AG08396 (cell line): ENCODE measurements around the gene VWC2.
"Not testable (repeated sequence)": the region's sequence is repeated elsewhere in the genome, so short reads cannot be mapped to it uniquely, and the experiment has no call there.

ENCODE experiments used
- DNase-seq: peaks from one replicate; pipeline ENCODE4 v3.0.0; 2012; ENCODE audit warnings: low spot score, mixed read lengths

Gene VWC2

DNA sequence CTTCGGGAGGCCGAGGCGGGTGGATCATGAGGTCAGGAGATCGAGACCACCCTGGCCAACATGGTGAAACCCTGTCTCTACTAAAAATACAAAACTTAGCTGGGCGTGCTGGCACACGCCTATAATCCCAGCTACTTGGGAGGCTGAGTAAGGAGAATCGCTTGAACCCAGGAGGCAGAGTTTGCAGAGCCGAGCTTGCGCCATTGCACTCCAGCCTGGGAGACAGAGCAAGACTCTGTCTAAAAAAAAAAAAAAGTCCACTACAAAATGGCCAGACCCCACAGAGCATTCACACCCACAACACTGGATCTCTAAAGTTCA, 78.1 kb downstream of the VWC2 start:
- not testable (repeated sequence) for DNase-seq

DNA sequence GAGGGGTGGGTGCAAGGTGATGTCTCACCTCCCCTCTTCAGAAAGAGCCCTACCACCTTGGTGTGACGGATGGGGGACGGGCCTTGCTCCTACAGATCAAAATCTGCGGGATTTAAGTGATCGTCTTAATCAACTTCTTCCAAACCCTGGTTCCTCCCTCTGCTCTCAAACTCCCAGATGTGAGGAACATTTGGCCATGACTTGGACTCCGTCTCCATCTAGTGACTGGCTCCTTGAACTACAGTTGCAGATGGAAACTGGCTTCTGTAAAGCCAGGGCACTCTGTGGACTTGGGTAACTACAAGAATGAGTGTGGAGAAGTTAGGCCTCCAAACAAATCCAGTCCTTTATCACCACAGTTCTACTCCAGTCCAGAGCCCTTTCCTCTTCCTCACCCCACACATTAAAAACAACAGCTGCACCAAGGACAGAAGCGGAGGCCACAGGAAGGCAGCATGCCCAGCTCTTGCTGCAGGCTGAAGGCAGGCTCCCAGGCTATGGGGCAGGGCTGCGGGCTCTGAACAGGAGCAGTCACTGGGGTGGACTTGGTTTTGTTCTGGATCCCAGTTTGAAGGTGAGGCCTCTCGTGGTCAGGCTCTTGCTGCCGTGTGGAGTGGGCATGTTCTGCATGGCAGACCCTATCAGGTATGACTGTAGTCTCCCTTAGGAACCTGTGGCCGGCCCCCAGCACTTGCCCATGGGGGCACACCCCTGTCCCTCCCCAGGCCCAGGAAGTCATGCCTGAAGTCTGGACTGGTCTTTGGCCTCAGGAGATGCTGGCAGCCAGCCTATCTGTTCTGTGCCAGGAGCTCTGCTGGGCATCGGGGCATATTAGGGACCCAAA, 79.4 kb downstream of the VWC2 start:
- DNase-seq: peak; percentile 32

DNA sequence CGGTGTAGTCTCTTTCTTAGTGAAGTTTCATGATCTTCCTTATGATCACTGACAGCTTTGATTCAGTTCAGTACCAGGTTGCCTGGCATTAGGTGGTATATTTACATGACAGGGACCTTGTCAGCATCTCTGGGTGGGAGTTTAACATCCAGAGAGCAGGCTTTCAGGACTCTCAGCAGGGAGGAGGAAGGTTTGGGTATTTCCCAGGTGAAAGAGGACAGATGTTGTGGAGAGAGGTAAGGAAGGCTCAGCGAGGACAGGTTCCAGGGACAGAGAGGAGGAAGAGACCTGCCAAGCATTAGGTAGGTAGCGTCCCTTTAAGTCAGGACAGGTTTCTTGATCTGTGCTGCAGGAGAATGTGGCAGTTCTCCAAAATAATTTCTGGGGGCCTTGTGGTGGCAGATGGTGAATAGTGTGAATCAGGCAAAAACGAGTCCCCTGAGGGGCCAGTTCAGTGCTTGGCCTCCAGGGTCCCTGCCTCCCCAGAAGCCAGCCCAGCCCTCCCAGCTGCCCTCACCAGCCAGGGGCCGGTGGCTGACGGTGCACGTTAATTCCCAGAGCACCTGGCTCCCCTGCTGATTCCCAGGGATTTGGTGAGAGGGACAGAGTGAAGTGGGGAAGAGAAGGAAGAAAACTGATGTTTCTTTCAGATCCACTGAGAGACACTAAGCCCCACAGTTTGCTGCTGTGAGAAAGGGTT, 82.0 kb downstream of the VWC2 start:
- DNase-seq: no peak

DNA sequence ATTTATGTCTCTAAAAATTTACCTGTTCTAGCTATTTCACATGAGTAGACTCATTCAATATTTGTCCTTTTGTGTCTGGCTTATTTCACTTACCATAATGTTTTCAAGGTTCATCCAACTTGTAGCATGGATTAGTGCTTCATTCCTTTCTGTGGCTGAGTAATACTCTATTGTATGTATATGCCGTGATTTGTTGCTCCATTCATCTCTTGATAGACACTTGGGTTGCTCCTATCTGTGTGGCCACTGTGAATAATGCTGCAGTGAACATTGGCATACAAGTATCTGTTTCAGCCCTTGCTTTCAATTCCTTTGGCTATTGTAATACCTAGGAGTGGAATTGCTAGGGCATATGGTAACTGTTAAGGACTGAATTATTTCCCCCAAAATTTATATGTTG, 86.9 kb downstream of the VWC2 start:
- DNase-seq: no peak

DNA sequence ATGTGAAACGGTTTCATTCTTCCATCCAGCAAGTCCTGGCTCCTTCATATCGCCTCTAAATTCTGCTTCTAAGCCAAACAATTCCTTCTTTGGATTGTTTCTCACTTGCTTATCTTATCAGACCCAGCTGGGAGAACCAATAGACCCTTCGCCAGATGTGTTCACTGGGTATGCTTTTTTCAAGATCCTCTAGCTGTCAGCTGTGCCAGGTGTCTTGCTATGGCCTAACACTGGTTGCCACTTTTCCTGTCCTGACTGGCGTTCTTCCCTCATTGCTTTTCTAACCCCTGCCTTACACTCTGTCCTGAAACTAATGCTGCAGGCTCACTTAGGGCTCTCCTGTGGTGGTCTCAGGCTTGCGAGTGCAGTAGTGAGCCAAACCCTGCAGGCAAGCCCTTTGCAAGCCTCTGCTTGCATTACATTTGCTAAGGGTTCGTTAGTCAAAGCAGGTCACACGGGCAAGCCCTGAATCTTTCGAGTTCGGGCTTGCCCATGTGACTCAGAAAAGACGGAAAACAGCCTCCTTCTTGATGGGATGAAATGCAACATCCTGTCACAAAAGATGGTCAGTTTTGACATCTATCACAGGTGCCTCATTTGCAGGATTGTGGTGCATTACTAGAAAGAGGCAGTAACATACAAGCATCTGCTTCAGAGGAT, 92.8 kb downstream of the VWC2 start:
- no peak for DNase-seq

DNA sequence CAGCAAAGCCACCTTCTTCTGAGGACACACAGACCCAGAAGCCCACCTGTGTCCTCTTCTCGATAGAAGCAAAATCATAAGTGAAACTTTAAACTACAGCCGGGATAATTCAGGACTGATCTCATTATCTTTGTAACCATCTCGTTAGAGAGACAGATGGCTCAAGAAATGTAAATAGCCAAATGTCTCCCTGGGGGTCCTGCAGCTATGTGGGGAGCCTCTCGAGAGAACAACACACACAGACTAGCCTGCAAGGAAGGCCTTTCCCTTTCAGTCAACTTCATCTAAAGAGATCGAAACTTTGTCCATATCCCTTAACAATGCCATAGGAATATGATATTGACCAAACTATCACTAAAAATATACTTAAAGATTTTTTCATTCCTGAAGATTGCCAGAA, 93.5 kb downstream of the VWC2 start:
- DNase-seq: no peak

DNA sequence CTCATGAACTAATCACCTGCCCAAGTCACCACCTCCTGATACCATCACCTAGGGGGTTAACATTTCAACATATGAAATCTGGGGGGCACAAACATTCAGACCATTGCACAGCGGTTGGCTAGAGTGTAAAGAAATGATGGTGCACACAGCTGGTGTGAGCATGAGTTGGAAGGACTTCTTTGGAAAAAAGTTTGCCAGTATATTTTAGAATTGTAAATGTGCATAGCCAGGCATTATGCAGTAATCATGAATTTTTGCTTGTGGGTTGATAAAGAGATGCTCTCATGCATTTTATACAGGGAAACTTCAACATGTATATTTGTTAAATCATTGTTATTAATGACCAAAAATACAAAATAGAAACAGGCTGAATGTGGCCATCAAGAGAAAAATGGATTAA, 100.0 kb downstream of the VWC2 start:
- DNase-seq: no peak

DNA sequence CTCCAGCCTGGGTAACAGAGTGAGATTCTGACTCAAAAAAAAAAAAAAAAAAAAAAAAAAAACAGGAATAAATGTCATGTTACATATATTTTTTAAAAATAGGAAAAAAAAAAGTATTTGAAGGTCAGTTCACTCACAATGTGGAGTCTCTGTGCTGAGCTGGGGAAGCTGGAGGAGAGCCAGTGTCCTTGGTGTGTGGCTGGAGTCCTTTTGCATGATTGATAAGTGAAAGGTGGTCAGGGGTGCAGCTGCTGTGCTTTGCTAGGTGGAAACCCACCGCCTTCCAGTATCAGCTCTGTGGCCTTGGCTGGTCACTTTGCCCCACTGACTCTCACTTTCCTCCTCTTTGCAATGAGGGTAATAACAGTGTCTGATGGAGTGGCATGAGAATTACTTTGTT, 101.9 kb downstream of the VWC2 start:
- DNase-seq: no peak

DNA sequence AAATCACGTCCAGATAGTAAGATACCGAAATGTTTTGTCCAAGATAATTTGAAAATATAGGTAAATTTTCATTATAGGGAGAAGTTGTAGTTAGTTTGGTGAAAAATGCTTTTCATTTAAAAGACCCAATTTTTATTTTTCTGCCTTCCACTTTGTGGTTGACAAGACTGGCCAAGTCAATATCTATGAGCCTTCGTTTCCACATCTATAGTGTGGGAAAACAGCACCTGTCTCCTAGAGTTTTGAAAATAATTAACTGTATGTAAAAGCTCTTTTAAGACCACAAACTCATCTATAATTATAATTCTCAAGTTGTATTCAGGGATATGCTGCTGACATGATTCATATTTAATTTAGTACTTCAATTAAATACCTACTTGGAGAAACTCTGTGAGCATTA, 102.8 kb downstream of the VWC2 start:
- no peak for DNase-seq

DNA sequence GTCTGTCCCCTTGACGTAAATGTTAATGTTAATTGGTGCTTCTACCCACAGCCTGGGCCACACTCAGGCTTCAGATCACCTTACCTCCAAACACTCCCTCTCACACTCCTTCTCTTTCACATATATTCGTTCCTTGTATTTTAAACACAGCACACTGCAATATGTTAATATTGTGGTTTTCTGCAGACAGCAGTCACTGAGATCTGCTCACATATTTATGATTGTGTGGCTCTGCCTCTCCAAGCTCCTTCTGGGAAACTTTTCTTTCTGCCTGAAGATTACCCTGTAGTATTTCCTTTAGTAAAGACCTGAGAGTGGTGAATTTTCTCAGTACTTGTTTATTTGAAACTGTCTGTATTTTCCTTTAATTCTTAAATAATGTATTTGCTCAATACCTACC, 104.7 kb downstream of the VWC2 start:
- DNase-seq: no peak

DNA sequence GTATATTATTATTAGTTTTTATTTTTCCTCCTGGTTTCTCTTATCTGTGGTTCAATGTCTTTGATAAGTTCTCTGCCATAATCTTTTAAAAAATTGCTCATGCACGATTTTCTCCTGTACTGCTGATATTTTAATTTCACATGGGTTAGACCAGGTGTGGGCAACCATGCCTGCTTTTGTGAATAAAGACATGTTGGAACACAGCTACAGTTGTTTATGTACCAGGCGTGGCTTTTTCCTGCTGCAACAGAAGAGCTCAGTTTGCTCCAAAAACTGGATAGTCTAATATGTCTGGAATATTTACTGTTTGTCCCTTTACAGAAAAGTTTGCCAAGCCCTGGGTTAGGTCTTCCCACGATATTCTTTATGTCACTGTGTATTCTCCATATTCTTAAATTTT, 105.2 kb downstream of the VWC2 start:
- no peak for DNase-seq

DNA sequence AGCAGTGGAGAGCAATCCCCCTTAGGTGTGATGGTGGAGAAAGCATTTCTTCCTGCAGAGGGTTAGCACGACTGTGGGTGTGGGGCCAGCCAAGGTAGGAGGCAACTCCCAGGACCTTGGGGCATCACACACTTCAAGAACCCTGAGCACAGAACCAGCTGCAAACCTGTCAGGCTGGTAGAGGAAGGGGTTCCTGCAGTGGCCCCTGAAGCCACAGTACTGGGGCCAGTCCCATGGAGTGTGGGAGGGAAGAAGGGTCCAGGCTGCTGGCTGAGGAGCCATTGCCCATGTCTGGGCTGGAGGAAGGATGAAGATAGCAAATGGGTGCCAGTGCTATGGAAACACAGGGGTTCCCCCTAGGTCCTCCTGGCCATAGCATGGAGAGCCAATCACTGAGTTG, 110.5 kb downstream of the VWC2 start:
- DNase-seq: no peak

DNA sequence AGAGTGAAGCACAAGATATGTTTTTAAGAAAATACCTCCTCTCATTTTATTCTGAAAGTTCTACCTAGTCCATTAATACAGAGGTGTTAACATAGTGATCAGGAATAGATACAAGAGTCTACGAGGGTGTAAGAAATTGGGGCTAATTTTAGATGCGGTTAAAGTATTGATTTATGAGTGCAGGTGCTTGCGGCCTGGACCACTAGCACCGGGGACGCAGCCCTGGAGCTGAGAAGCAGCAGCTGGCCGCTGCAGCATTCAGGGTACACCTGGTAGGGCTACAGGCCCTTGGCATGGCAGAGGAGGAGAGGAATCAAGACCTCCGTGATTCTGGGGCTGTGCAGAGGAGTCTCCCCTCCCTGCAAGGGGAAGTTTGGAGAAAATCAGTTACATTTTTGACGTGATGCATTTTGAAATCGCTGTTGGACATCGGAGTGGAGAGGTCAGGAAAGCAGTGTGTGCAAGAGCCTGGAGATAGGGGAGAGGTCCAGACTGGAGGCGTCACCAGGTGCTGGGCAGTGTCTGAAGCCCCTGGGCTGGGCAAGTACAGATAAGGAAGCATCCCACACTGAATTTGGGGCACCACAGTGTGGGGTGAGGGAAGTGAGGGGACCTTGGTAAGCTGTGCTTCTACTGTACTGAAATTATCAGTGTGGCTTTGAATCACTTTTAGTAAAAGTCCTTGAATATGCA, 112.3 kb downstream of the VWC2 start:
- DNase-seq: no peak

DNA sequence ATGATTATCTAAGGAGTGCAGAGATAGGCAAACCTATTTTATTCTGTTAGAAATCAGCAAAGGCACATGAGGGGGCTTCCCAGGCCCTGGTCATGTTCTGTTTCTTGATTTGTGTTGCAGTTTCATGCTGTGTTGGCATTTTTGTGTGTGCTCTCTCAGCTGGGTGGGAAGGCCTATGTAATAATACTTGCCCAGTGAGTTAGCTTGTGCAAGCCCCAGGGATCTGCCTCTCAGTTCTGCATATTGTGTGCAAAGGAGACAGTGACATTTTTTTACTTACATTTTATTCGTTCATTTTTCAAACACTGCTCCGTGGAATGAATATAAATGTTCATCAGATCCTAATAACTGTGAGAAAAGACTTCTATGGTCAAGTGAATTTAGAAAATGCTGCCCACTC, 119.0 kb downstream of the VWC2 start:
- DNase-seq: no peak

DNA sequence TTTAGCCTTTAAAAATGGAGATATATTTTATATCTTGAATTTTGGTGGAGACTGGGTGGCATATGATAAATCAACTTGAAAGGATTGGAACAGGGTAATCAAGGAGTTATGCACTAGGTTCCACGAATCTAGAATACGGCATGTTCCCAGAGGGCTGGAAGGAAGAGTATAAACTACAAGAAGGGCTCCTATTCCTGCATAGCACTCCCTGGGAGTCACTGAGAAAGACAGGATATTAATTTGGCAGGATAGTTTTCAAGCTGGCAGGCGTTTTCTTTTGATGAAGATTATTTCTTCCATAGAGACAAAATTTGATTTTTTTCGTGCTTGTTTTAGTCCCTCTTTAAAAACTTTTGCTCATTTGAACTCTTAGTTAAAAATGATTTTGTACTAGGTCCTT, 119.7 kb downstream of the VWC2 start:
- DNase-seq: no peak

DNA sequence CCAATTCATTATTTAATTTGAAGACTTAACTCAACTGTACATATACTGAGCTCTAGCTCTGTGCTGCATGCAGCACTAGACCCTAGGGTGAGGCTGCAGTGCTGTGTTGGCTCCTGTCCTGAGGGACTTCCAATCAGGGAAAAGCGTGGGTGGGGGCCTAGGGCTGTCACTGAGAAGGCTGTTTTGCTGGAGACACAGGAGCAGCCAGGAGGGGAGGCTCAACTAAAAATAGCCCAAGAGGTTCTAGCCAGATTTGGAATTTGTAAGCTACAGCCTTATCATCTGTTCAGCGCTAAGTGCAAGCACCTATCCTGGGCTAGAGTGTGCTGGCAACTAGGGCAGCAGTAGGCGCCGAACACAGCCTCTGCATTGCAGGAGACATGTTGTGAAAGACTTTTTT, 121.1 kb downstream of the VWC2 start:
- DNase-seq: no peak

DNA sequence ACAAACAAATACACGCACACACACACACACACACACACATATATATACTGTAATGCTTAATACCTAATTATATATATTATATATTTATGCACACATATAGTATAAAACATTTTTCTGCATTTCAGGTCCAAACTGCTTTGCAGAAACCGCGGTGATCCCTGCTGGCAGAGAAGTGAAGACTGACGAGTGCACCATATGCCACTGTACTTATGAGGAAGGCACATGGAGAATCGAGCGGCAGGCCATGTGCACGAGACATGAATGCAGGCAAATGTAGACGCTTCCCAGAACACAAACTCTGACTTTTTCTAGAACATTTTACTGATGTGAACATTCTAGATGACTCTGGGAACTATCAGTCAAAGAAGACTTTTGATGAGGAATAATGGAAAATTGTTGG, 138.5 kb downstream of the VWC2 start:
- DNase-seq: no peak

DNA sequence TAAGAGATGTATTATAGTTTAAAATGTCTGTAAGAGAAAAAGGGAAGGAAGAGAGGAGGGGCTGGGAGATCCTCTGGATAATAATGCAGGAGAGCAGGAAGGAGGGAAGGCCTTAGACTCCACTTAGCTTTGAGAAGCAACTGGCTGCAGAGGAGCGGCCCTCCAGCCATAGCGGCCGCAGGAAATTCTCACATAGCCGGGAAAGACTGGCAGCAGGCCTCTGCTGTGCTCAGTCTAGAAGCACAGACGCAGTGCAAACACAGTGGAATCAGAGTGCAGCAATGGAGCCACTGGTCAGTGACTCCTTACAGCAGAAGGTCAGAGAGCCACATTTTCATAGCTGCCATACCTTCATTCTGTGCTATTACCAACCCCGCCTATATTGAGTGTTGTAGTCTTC, 153.3 kb downstream of the VWC2 start:
- no peak for DNase-seq

DNA sequence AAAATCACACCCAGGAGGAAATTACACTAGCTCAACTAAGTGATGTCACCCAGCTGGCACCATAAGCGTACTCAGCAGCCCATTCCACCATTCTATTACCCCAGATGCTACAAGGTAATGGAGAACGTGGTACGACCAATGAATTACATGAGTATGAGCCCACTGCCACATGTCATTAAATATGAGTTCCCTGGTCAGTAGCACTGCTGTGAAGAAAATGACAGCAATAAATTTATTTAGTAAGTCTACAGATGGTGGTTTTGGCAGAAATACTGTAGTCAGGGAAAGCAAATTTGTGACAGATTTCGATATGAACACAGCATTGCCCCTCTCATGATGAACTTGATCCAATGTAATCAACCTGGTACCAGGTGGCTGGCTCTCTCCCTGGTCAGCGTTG, 154.2 kb downstream of the VWC2 start:
- no peak for DNase-seq

DNA sequence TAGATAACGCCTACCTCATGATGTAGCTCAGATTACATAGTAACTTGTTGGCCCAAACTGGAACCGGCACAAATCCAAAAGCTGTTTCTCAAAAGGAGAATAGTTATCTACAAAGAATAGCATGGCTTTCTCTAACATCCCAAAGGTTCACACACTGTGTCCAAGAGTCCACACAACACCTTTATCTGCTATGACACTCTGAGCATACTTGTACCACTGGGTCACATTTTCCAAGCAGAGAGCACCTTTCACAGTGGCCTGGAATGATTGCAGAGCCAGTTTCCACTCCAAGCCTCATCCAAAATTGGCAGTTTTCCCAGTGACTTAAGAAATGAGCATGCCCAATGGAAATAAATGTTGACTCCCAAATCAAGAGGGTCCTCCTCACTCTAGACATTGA, 155.3 kb downstream of the VWC2 start:
- no peak for DNase-seq

DNA sequence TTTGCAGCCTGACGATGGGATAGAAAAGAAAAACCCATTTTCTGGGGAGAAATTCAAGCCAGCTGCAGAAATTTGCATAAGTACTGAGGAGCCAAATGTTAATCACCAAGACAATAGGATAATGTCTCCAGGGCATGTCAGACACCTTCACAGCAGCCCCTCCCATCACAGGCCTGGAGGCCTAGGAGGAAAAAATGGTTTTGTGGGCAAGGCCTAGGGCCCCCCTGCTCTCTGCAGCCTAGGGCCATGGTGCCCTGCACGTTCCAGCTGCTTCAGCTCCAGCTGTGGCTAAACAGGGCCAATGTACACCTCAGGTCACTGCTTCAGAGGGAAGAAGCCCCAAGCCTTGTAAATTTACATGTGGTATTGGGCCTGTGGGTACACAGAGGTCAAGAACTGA, 158.2 kb downstream of the VWC2 start:
- DNase-seq: no peak

DNA sequence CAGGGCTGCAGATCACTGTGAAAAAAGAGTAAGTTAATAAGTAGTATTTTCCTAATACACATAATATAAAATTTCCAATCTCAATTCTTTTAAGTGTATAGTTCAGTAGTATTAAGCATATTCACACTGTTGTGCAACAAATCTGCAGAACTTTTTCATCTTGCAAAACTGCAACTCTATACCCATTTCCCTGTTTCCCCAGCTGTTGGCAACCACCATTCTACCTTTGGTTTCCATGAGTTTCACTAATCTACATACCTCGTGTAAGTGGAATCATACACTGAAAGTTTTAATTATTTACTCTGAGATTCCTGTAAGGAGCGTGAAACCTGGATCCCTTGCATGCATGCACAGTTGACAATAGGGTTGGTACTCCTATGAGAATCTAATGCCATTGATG, 164.2 kb downstream of the VWC2 start:
- no peak for DNase-seq
